Measurements from ENCODE around the gene CELSR1. TPM values are rescaled to one million over a fixed set of nuclear protein-coding genes. Genes with fewer than 3 reads are reported as not detected.
A peak's percentile ranks its signal among the peaks of the same experiment; 100 is the strongest.

The CELSR1 gene
- total and polyA plus RNA-seq, 2 of the 13 experiments (the other 11 are each of a cell fraction or from before 2014, with no cell fraction given) = 0.78 to 1.8 TPM

DNA sequence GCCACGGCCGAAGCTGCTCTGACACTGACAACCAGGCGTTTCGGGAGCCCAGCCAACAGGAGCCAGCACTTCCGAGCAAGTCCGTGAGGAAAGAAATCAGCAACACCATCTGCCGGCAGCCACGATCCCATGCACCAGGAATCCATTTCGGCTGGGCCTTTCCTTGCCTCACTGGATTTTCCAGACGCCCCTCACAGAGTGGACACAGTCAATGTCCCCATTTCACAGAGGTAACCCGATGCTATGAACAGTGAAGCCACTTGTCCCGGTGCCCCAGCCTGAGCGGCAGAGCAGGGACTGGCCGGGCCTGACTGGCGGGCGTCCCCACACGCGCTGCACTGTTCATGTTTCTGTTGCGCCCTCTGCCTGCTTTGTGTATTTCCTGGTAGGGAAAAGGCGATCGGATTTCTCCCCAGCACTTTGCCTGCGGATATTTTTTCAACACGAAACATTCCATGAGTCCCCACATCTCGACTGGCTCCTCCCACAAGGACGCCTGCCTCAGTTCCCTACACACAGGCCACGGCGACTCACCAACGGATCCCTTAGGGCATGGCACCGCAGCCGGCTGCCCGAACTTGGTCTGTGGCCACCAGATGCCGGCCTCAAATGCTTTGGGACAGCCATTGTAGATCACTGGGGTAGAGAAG lies 146.6 kb downstream of the CELSR1 start (continued):
- TF ChIP-seq, protein P1, sequence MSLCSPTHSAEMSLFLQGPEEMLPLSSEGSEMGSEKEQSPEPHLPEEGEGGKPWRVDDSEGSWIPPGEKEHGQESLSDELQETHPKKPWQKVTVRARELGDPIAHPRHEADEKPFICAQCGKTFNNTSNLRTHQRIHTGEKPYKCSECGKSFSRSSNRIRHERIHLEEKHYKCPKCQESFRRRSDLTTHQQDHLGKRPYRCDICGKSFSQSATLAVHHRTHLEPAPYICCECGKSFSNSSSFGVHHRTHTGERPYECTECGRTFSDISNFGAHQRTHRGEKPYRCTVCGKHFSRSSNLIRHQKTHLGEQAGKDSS (CRISPR knock-in tag; IDR thresholded peaks at IDR 0.05; ENCODE audit: borderline replicate concordance, low read depth) = no peak
- TF ChIP-seq, protein P2, sequence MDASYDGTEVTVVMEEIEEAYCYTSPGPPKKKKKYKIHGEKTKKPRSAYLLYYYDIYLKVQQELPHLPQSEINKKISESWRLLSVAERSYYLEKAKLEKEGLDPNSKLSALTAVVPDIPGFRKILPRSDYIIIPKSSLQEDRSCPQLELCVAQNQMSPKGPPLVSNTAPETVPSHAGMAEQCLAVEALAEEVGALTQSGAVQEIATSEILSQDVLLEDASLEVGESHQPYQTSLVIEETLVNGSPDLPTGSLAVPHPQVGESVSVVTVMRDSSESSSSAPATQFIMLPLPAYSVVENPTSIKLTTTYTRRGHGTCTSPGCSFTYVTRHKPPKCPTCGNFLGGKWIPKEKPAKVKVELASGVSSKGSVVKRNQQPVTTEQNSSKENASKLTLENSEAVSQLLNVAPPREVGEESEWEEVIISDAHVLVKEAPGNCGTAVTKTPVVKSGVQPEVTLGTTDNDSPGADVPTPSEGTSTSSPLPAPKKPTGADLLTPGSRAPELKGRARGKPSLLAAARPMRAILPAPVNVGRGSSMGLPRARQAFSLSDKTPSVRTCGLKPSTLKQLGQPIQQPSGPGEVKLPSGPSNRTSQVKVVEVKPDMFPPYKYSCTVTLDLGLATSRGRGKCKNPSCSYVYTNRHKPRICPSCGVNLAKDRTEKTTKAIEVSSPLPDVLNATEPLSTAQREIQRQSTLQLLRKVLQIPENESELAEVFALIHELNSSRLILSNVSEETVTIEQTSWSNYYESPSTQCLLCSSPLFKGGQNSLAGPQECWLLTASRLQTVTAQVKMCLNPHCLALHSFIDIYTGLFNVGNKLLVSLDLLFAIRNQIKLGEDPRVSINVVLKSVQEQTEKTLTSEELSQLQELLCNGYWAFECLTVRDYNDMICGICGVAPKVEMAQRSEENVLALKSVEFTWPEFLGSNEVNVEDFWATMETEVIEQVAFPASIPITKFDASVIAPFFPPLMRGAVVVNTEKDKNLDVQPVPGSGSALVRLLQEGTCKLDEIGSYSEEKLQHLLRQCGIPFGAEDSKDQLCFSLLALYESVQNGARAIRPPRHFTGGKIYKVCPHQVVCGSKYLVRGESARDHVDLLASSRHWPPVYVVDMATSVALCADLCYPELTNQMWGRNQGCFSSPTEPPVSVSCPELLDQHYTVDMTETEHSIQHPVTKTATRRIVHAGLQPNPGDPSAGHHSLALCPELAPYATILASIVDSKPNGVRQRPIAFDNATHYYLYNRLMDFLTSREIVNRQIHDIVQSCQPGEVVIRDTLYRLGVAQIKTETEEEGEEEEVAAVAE (CRISPR knock-in tag; IDR thresholded peaks at IDR 0.05; ENCODE audit: borderline replicate concordance) = 0 out of 2 replicates have a peak, but pooled peaks have one; percentile 21
- TF ChIP-seq ZNF644 (CRISPR knock-in tag; IDR thresholded peaks at IDR 0.05; ENCODE audit: low read depth) = no peak
- TF ChIP-seq, protein P3, sequence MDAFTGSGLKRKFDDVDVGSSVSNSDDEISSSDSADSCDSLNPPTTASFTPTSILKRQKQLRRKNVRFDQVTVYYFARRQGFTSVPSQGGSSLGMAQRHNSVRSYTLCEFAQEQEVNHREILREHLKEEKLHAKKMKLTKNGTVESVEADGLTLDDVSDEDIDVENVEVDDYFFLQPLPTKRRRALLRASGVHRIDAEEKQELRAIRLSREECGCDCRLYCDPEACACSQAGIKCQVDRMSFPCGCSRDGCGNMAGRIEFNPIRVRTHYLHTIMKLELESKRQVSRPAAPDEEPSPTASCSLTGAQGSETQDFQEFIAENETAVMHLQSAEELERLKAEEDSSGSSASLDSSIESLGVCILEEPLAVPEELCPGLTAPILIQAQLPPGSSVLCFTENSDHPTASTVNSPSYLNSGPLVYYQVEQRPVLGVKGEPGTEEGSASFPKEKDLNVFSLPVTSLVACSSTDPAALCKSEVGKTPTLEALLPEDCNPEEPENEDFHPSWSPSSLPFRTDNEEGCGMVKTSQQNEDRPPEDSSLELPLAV (CRISPR knock-in tag; conservative IDR thresholded peaks at IDR 0.05; ENCODE audit: low read depth) = no peak
- no peak for TF ChIP-seq RXRB (CRISPR knock-in tag; IDR thresholded peaks at IDR 0.05; ENCODE audit: borderline replicate concordance)
- TF ChIP-seq SPEN (CRISPR knock-in tag; IDR thresholded peaks at IDR 0.05; ENCODE audit: low read depth) = peak; percentile 45; the same call in 1 of the 2 replicates
- TF ChIP-seq FOXK1 (CRISPR knock-in tag; IDR thresholded peaks at IDR 0.05; ENCODE audit: borderline replicate concordance, low read depth) = 0 out of 2 replicates have a peak, but pooled peaks have one; percentile 20
- peak; percentile 50 for TF ChIP-seq TEAD3 (CRISPR knock-in tag; optimal IDR thresholded peaks at IDR 0.05; ENCODE audit: borderline replicate concordance)
- TF ChIP-seq NFKBIZ (CRISPR knock-in tag; IDR thresholded peaks at IDR 0.05) = 0 out of 2 replicates have a peak, but pooled peaks have one; percentile 46
- TF ChIP-seq GABPA (IDR thresholded peaks at IDR 0.05; ENCODE audit: low read depth, low read length) = no peak
- 0 out of 2 replicates have a peak, but pooled peaks have one; percentile 14 for TF ChIP-seq GABPA (CRISPR knock-in tag; IDR thresholded peaks at IDR 0.05; ENCODE audit: low read depth)
- TF ChIP-seq, protein P4, sequence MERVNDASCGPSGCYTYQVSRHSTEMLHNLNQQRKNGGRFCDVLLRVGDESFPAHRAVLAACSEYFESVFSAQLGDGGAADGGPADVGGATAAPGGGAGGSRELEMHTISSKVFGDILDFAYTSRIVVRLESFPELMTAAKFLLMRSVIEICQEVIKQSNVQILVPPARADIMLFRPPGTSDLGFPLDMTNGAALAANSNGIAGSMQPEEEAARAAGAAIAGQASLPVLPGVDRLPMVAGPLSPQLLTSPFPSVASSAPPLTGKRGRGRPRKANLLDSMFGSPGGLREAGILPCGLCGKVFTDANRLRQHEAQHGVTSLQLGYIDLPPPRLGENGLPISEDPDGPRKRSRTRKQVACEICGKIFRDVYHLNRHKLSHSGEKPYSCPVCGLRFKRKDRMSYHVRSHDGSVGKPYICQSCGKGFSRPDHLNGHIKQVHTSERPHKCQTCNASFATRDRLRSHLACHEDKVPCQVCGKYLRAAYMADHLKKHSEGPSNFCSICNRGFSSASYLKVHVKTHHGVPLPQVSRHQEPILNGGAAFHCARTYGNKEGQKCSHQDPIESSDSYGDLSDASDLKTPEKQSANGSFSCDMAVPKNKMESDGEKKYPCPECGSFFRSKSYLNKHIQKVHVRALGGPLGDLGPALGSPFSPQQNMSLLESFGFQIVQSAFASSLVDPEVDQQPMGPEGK (CRISPR knock-in tag; IDR thresholded peaks at IDR 0.05) = peak; percentile 38; the same call in 1 of the 2 replicates
- peak; percentile 95 for TF ChIP-seq RAD21 (CRISPR knock-in tag; IDR thresholded peaks at IDR 0.05)
- no peak for TF ChIP-seq PCBP2 (optimal IDR thresholded peaks at IDR 0.05; ENCODE audit: low read depth, low read length, poor library complexity, severe bottlenecking)
- TF ChIP-seq FOXA3 (CRISPR knock-in tag; IDR thresholded peaks at IDR 0.05) = peak; percentile 25; the same call in 1 of the 2 replicates
- no peak for TF ChIP-seq RFX3 (CRISPR knock-in tag; IDR thresholded peaks at IDR 0.05)
- TF ChIP-seq HNRNPL (IDR thresholded peaks at IDR 0.05; ENCODE audit: low read depth, low read length) = no peak
- TF ChIP-seq, protein P5, sequence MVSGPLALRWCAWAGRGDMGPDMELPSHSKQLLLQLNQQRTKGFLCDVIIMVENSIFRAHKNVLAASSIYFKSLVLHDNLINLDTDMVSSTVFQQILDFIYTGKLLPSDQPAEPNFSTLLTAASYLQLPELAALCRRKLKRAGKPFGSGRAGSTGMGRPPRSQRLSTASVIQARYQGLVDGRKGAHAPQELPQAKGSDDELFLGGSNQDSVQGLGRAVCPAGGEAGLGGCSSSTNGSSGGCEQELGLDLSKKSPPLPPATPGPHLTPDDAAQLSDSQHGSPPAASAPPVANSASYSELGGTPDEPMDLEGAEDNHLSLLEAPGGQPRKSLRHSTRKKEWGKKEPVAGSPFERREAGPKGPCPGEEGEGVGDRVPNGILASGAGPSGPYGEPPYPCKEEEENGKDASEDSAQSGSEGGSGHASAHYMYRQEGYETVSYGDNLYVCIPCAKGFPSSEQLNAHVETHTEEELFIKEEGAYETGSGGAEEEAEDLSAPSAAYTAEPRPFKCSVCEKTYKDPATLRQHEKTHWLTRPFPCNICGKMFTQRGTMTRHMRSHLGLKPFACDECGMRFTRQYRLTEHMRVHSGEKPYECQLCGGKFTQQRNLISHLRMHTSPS (CRISPR knock-in tag; IDR thresholded peaks at IDR 0.05; ENCODE audit: low read depth) = no peak
